PC-3 (cell line): Measurements from ENCODE around the gene PTPRE. TPM values are rescaled to one million over a fixed set of nuclear protein-coding genes. Genes with fewer than 3 reads are reported as not detected.

ENCODE experiments used
- ATAC-seq: fragments of 200-7000 bp; cut with Tn5 transposase; 2 replicates; pipeline ENCODE4 v1.9.1; 2020; ENCODE audit warnings: mild to moderate bottlenecking, moderate library complexity
- BruUV-seq: library from RNA; stranded (reverse); fragments of 400-500 nt; replicated peaks from 2 replicates; lab custom pipeline; 2021; lab: Mats Ljungman, UMichigan
- CTCF ChIA-PET: fragments of 300-600 bp; sonication (Branson Sonifier 250); formaldehyde crosslinking; loops from one replicate; lab custom pipeline; 2022; ENCODE audit warnings: antibody characterized with exemption; lab: Charles Lee
- POLR2A ChIA-PET: fragments of 300-600 bp; sonication (Branson Sonifier 250); formaldehyde crosslinking; loops from one replicate; lab custom pipeline; 2022; ENCODE audit warnings: antibody characterized with exemption; ENCODE audit not compliant: unreplicated experiment; lab: Charles Lee
- DNase-seq: peaks from one replicate; pipeline ENCODE4 v3.0.0-alpha.2; 2015
- H2AFZ ChIP-seq: fragments of 300-600 bp; sonication (generic); 2 replicates; pipeline ENCODE4 v1.6.0; 2016; ENCODE audit warnings: antibody characterized with exemption, low read length
- H3F3A ChIP-seq: fragments of 300-600 bp; sonication (generic); one replicate; pipeline ENCODE4 v1.6.0; 2017; ENCODE audit warnings: antibody characterized with exemption, low read length, control low read depth, mild to moderate bottlenecking; ENCODE audit not compliant: unreplicated experiment
- H3K27ac ChIP-seq: fragments of 300-600 bp; sonication (generic); 2 replicates; pipeline ENCODE4 v1.5.1; 2016; ENCODE audit warnings: mild to moderate bottlenecking, low read length
- H3K27me3 ChIP-seq: fragments of 300-600 bp; sonication (generic); 2 replicates; pipeline ENCODE4 v1.6.1; 2016; ENCODE audit warnings: low read length, mixed read lengths
- H3K36me3 ChIP-seq: fragments of 300-600 bp; sonication (generic); 2 replicates; pipeline ENCODE4 v1.6.1; 2016; ENCODE audit warnings: low read depth, mixed run types, low read length, mixed read lengths
- H3K4me1 ChIP-seq: fragments of 300-600 bp; sonication (generic); 2 replicates; pipeline ENCODE4 v1.5.1; 2016; ENCODE audit warnings: low read length; ENCODE audit not compliant: insufficient read depth
- H3K4me2 ChIP-seq: fragments of 300-600 bp; sonication (generic); 2 replicates; pipeline ENCODE4 v1.6.0; 2016; ENCODE audit warnings: low read length
- H3K4me3 ChIP-seq: fragments of 300-600 bp; sonication (generic); 2 replicates; pipeline ENCODE4 v1.5.1; 2016; ENCODE audit warnings: mild to moderate bottlenecking, low read length, mixed read lengths
- H3K79me2 ChIP-seq: fragments of 300-600 bp; sonication (generic); 2 replicates; pipeline ENCODE4 v1.6.1; 2017; ENCODE audit warnings: low read length, mixed read lengths
- H3K9ac ChIP-seq: fragments of 300-600 bp; sonication (generic); 2 replicates; pipeline ENCODE4 v1.6.0; 2016; ENCODE audit warnings: mild to moderate bottlenecking, low read length
- H3K9me2 ChIP-seq: fragments of 300-600 bp; sonication (generic); replicated peaks from 2 replicates; pipeline ENCODE4 v1.6.1; 2016; ENCODE audit warnings: mixed run types, low read length, mixed read lengths
- H3K9me3 ChIP-seq: fragments of 300-600 bp; sonication (generic); 2 replicates; pipeline ENCODE4 v1.6.1; 2016; ENCODE audit warnings: low read length, mixed read lengths
- H4K20me1 ChIP-seq: fragments of 300-600 bp; sonication (generic); 2 replicates; pipeline ENCODE4 v1.6.1; 2016; ENCODE audit warnings: low read length, mixed read lengths
- EZH2 ChIP-seq: fragments of 300-600 bp; sonication (generic); IDR thresholded peaks from one replicate; pipeline ENCODE4 v1.6.1; 2017; ENCODE audit warnings: antibody characterized with exemption, mild to moderate bottlenecking, low read length; ENCODE audit not compliant: unreplicated experiment
- EZH2phosphoT487 ChIP-seq: fragments of 300-600 bp; sonication (generic); IDR thresholded peaks from 2 replicates; pipeline ENCODE4 v1.6.1; 2018; ENCODE audit warnings: mild to moderate bottlenecking, antibody characterized with exemption, low read length, borderline replicate concordance
- intact Hi-C: fragments of 100-400 bp; cut with micrococcal nuclease; formaldehyde crosslinking; loops from 2 replicates; pipeline ENCODE4 v1.9.0; 2023
- total RNA-seq: library from RNA; depleted of rRNA; stranded (reverse); fragments of >200 nt; gene quantifications from 2 replicates; pipeline ENCODE4 v1.2.3, GENCODE V29; 2014
- TF ChIP-seq, protein P1 (sequence below): fragments of 300-600 bp; sonication (generic); conservative IDR thresholded peaks from 2 replicates; pipeline ENCODE4 v1.5.1; 2017; ENCODE audit warnings: antibody characterized with exemption, low read depth, mild to moderate bottlenecking, low read length

Gene PTPRE
- total RNA-seq, 1 experiment from 2014 or later: 3.1 TPM

DNA sequence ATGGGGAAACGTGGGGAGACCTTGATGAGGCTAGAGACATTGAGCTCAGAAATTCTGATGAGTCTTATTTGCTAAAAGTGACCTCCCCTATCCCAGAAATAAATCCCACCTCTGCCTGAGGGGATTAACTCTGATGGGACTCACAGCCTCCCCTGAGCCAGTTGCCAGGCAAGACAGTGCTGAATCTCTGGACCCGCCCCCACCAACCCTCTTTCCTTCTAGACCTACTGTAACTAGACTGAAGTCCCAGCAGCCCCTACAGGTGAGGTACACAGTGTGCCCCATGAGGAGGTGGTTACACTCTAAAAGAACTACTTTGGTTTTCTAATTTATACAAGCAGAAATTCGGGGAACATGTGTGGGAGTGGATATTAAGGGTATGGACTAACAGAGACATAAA lies 42.9 kb downstream of the PTPRE start:
- CTCF ChIA-PET: no interaction called here
- no TSS peak for BruUV-seq
- Histone ChIP-seq H3K27me3 (no peaks in the 10 kb centered on the region), H3K36me3 (no peaks in the 10 kb centered on the region), H3K9me3 (no peaks in the 10 kb centered on the region), H3K9ac (no peak overlapping the region), H3K79me2 (no peaks in the 10 kb centered on the region), H3F3A (no peaks in the 10 kb centered on the region), H3K9me2 (no peaks in the 10 kb centered on the region), H4K20me1 (no peaks in the 10 kb centered on the region), H3K4me3 (no peak overlapping the region), H3K27ac (no peak overlapping the region), H3K4me1 (peaks cover 13% of the 10 kb centered on the region), H3K4me2 (no peak overlapping the region), H2AFZ (no peak overlapping the region)
- DNase-seq: no peak
- ATAC-seq: no peak
- TF ChIP-seq, protein P1, sequence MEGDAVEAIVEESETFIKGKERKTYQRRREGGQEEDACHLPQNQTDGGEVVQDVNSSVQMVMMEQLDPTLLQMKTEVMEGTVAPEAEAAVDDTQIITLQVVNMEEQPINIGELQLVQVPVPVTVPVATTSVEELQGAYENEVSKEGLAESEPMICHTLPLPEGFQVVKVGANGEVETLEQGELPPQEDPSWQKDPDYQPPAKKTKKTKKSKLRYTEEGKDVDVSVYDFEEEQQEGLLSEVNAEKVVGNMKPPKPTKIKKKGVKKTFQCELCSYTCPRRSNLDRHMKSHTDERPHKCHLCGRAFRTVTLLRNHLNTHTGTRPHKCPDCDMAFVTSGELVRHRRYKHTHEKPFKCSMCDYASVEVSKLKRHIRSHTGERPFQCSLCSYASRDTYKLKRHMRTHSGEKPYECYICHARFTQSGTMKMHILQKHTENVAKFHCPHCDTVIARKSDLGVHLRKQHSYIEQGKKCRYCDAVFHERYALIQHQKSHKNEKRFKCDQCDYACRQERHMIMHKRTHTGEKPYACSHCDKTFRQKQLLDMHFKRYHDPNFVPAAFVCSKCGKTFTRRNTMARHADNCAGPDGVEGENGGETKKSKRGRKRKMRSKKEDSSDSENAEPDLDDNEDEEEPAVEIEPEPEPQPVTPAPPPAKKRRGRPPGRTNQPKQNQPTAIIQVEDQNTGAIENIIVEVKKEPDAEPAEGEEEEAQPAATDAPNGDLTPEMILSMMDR: no peak
- TF ChIP-seq EZH2: no peak
- TF ChIP-seq EZH2phosphoT487: no peak
- intact Hi-C loops: no loop called here
- POLR2A ChIA-PET: no interaction called here

GRCh38 chr10:127951861-127952574 lies 45.1 kb downstream of the PTPRE start:
- H3K9me3 ChIP-seq: no peaks in the 10 kb centered on the region
- no peaks in the 10 kb centered on the region for H4K20me1 ChIP-seq
- H3K9ac ChIP-seq: no peak overlapping the region
- no peak overlapping the region for H3K27ac ChIP-seq
- H3K27me3 ChIP-seq: no peaks in the 10 kb centered on the region
- no peaks in the 10 kb centered on the region for H3K4me1 ChIP-seq
- H3K79me2 ChIP-seq: no peaks in the 10 kb centered on the region
- DNase-seq (no peak), ATAC-seq (no peak)
- POLR2A ChIA-PET: no interaction called here
- H3K36me3 ChIP-seq: no peaks in the 10 kb centered on the region
- TF ChIP-seq EZH2phosphoT487 (no peak), EZH2 (no peak)
- TF ChIP-seq, protein P1: no peak
- no peak overlapping the region for H3K4me3 ChIP-seq
- CTCF ChIA-PET: no interaction called here
- BruUV-seq: no TSS peak
- H3K4me2 ChIP-seq: no peak overlapping the region
- intact Hi-C loops: no loop called here
- H3K9me2 ChIP-seq: no peaks in the 10 kb centered on the region
- no peaks in the 10 kb centered on the region for H3F3A ChIP-seq
- no peak overlapping the region for H2AFZ ChIP-seq

DNA sequence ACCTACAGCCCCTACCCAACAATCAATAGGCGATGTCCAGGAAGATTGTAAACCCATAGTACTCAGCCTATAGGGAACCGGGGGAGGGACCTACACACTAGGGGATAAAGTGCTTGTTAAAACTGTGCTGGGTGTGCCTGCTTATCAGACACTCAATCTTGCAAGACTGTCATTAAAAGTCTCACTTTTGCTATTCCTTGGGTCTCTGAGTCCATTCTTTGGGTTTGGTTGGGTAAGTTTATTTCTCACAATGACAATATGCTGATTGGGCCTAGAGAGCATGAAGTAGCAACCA lies 45.6 kb downstream of the PTPRE start:
- Histone ChIP-seq H3K27ac (no peak overlapping the region), H3K9me3 (no peaks in the 10 kb centered on the region), H3K9me2 (no peaks in the 10 kb centered on the region), H3K9ac (no peak overlapping the region), H3K27me3 (no peaks in the 10 kb centered on the region), H3K36me3 (no peaks in the 10 kb centered on the region), H2AFZ (no peak overlapping the region), H3F3A (no peaks in the 10 kb centered on the region), H4K20me1 (no peaks in the 10 kb centered on the region), H3K4me1 (no peaks in the 10 kb centered on the region), H3K4me3 (no peak overlapping the region), H3K79me2 (no peaks in the 10 kb centered on the region), H3K4me2 (no peak overlapping the region)
- intact Hi-C loops: no loop called here
- DNase-seq: no peak
- BruUV-seq: no TSS peak
- ATAC-seq: no peak
- no peak for TF ChIP-seq EZH2phosphoT487
- TF ChIP-seq, protein P1: no peak
- TF ChIP-seq EZH2: no peak
- POLR2A ChIA-PET: no interaction called here
- CTCF ChIA-PET: no interaction called here
